HEK293 (cell line): ENCODE data around the gene IREB2.

Source experiments
- CTCF ChIP-seq: fragments of 450-650 bp; formaldehyde crosslinking; IDR thresholded peaks from 2 replicates; pipeline ENCODE4 v1.5.1; 2016; ENCODE audit warnings: missing biosample characterization, missing genetic modification characterization
- OSR2 ChIP-seq: fragments of 450-650 bp; formaldehyde crosslinking; IDR thresholded peaks from 2 replicates; pipeline ENCODE4 v1.5.1; 2016; ENCODE audit warnings: missing biosample characterization, missing genetic modification characterization
- OVOL3 ChIP-seq: fragments of 450-650 bp; formaldehyde crosslinking; IDR thresholded peaks from 2 replicates; pipeline ENCODE4 v1.5.1; 2016; ENCODE audit warnings: missing biosample characterization, missing genetic modification characterization
- PRDM10 ChIP-seq: fragments of 450-650 bp; formaldehyde crosslinking; IDR thresholded peaks from 2 replicates; pipeline ENCODE4 v1.5.1; 2016; ENCODE audit warnings: missing biosample characterization, missing genetic modification characterization
- REST ChIP-seq: fragments of 450-650 bp; formaldehyde crosslinking; IDR thresholded peaks from 2 replicates; pipeline ENCODE4 v1.5.1; 2016; ENCODE audit warnings: missing biosample characterization, missing genetic modification characterization
- ZBTB48 ChIP-seq: fragments of 450-650 bp; formaldehyde crosslinking; IDR thresholded peaks from 2 replicates; pipeline ENCODE4 v1.5.1; 2016; ENCODE audit warnings: missing biosample characterization, missing genetic modification characterization
- ZBTB49 ChIP-seq: fragments of 450-650 bp; formaldehyde crosslinking; IDR thresholded peaks from 2 replicates; pipeline ENCODE4 v1.5.1; 2016; ENCODE audit warnings: missing biosample characterization, missing genetic modification characterization, low read depth
- ZNF37A ChIP-seq: fragments of 450-650 bp; IDR thresholded peaks from 2 replicates; pipeline ENCODE4 v1.5.1; 2018; ENCODE audit warnings: missing biosample characterization, missing genetic modification characterization
- ZNF398 ChIP-seq: fragments of 450-650 bp; formaldehyde crosslinking; IDR thresholded peaks from 2 replicates; pipeline ENCODE4 v1.5.1; 2017; ENCODE audit warnings: missing biosample characterization, missing genetic modification characterization
- ZNF48 ChIP-seq: fragments of 450-650 bp; formaldehyde crosslinking; IDR thresholded peaks from 2 replicates; pipeline ENCODE4 v1.5.1; 2016; ENCODE audit warnings: missing biosample characterization, missing genetic modification characterization
- ZNF704 ChIP-seq: fragments of 450-650 bp; formaldehyde crosslinking; IDR thresholded peaks from 2 replicates; pipeline ENCODE4 v1.5.1; 2016; ENCODE audit warnings: missing biosample characterization, missing genetic modification characterization

GRCh38 chr15:78550815-78551214 lies 112.8 kb downstream of the IREB2 start:
- TF ChIP-seq ZBTB48 (tag by site-specific recombination) (no peak), CTCF (tag by site-specific recombination) (no peak), OSR2 (tag by site-specific recombination) (no peak), REST (no peak), ZNF37A (tag by site-specific recombination) (no peak), ZNF48 (tag by site-specific recombination) (no peak), PRDM10 (no peak), ZBTB49 (no peak), ZNF398 (tag by site-specific recombination) (no peak), ZNF704 (tag by site-specific recombination) (no peak), OVOL3 (tag by site-specific recombination) (no peak)
